GM12878 (cell line): Measurements from ENCODE around the gene SEC14L6. TPM values are rescaled to one million over a fixed set of nuclear protein-coding genes. Genes with fewer than 3 reads are reported as not detected.

Experiments used
- ATAC-seq: fragments of 200-7000 bp; cut with Tn5 transposase; 3 replicates; pipeline ENCODE4 v1.9.1; 2020; ENCODE audit warnings: mild to moderate bottlenecking, moderate library complexity
- BruUV-seq: library from RNA; stranded (reverse); fragments of 400-500 nt; replicated peaks from 2 replicates; lab custom pipeline; 2021; lab: Mats Ljungman, UMichigan
- CTCF ChIA-PET: fragments of 300-600 bp; sonication (Branson Sonifier 250); formaldehyde crosslinking; extraction: SDS; loops from one replicate; lab custom pipeline; 2021; ENCODE audit warnings: inconsistent platforms; lab: Yijun Ruan, JAX
- POLR2A ChIA-PET: fragments of 350-600 bp; formaldehyde crosslinking; extraction: SDS; loops from one replicate; lab custom pipeline; 2021; ENCODE audit warnings: inconsistent platforms; lab: Charles Lee
- RAD21 ChIA-PET: fragments of 300-600 bp; sonication (Branson Sonifier 250); formaldehyde crosslinking; loops from one replicate; lab custom pipeline; 2023; ENCODE audit warnings: antibody characterized with exemption; ENCODE audit not compliant: unreplicated experiment; lab: Charles Lee
- SMC1A ChIA-PET: fragments of 300-600 bp; sonication (Branson Sonifier 250); formaldehyde crosslinking; loops from one replicate; lab custom pipeline; 2023; ENCODE audit not compliant: unreplicated experiment, uncharacterized antibody; lab: Charles Lee
- DNase-seq: peaks from one replicate; pipeline ENCODE4 v3.0.0-alpha.2; 2011; ENCODE audit warnings: low read depth, low spot score
- FAIRE-seq: peaks from 3 replicates; lab custom pipeline; 2011; peaks lifted over from hg19 to GRCh38; lab: Jason Lieb, UNC
- H2AFZ ChIP-seq: 2 replicates; pipeline ENCODE4 v1.6.0; 2011; ENCODE audit warnings: low read depth, low read length, control low read depth; ENCODE audit not compliant: control insufficient read depth
- H3K27ac ChIP-seq: 2 replicates; pipeline ENCODE4 v1.5.1; 2011; ENCODE audit warnings: control low read depth; ENCODE audit not compliant: control insufficient read depth, insufficient read depth
- H3K27me3 ChIP-seq, 2 experiments: replicated peaks in 1 of 2; 2 replicates each; pipeline versions ENCODE4 v1.6.0 to v1.6.1; 2011; ENCODE audit warnings: low read length in 1 of 2; ENCODE audit not compliant: control insufficient read depth in 2 of 2, insufficient read depth in 2 of 2
- H3K36me3 ChIP-seq, 2 experiments: 2 replicates each; pipeline ENCODE4 v1.5.1; 2011; ENCODE audit warnings: low read length in 1 of 2; ENCODE audit not compliant: control insufficient read depth in 2 of 2, insufficient read depth in 2 of 2
- H3K4me1 ChIP-seq: 2 replicates; pipeline ENCODE4 v1.6.1; 2011; ENCODE audit warnings: mild to moderate bottlenecking, low read length, moderate library complexity, mixed read lengths; ENCODE audit not compliant: control insufficient read depth, insufficient read depth
- H3K4me2 ChIP-seq: 2 replicates; pipeline ENCODE4 v1.6.0; 2011; ENCODE audit warnings: control low read depth; ENCODE audit not compliant: control insufficient read depth, insufficient read depth
- H3K4me3 ChIP-seq: fragments of 200-600 bp; sonication (generic); 2 replicates; pipeline ENCODE4 v1.5.1; 2016
- H3K79me2 ChIP-seq: 2 replicates; pipeline ENCODE4 v1.6.0; 2011; ENCODE audit warnings: low read length; ENCODE audit not compliant: control insufficient read depth, insufficient read depth
- H3K9ac ChIP-seq: 2 replicates; pipeline ENCODE4 v1.8.0; 2011; ENCODE audit warnings: low read length, control low read depth, mixed read lengths; ENCODE audit not compliant: control insufficient read depth, insufficient read depth
- H3K9me3 ChIP-seq: replicated peaks from 3 replicates; pipeline ENCODE4 v1.5.1; 2011; ENCODE audit warnings: mild to moderate bottlenecking, low read length; ENCODE audit not compliant: control insufficient read depth, insufficient read depth
- H4K20me1 ChIP-seq: 2 replicates; pipeline ENCODE4 v1.6.0; 2011; ENCODE audit not compliant: control insufficient read depth, insufficient read depth
- BCL11A ChIP-seq: IDR thresholded peaks from 2 replicates; pipeline ENCODE4 v1.6.1; 2011; ENCODE audit warnings: low read depth, low read length
- MTA2 ChIP-seq: fragments of 450-650 bp; IDR thresholded peaks from 2 replicates; pipeline ENCODE4 v1.6.1; 2016; ENCODE audit warnings: low read depth, mild to moderate bottlenecking, moderate library complexity
- SIX5 ChIP-seq: IDR thresholded peaks from 2 replicates; pipeline ENCODE4 v1.6.1; 2011; ENCODE audit warnings: mild to moderate bottlenecking, low read depth, low read length, moderate library complexity; ENCODE audit not compliant: severe bottlenecking
- ZBTB4 ChIP-seq: fragments of 450-650 bp; formaldehyde crosslinking; IDR thresholded peaks from 2 replicates; pipeline ENCODE4 v1.4.0; 2022; ENCODE audit warnings: mild to moderate bottlenecking, moderate library complexity
- WGBS: methylation state at CpG from one replicate; pipeline ENCODE4 v1.1.6; 2016; ENCODE audit warnings: low lambda C conversion rate; ENCODE audit not compliant: insufficient replicate concordance, insufficient coverage; ENCODE audit errors: missing lambda C conversion rate; 5-methylcytosine and 5-hydroxymethylcytosine counted together
- in situ Hi-C: fragments of 300-500 bp; cut with MboI; formaldehyde crosslinking; loops from 9 replicates; pipeline ENCODE4 v1.14.3; 2018; ENCODE audit warnings: mixed read lengths
- intact Hi-C: fragments of 100-400 bp; cut with micrococcal nuclease; formaldehyde crosslinking; loops from one replicate; pipeline ENCODE4 v1.14.2; 2022; ENCODE audit not compliant: unreplicated experiment
- polyA plus RNA-seq, 11 experiments: library from polyadenylated mRNA; depleted of rRNA in 4 of 11; unstranded in 6 of 11; stranded (reverse) in 5 of 11; fragments of >200 nt; fragmentation: Nextera tagmentation in 4 of 11; fragmentation: Illumina TruSeq in 1 of 11; extraction: Ambion mirVana in 4 of 11; extraction: Trizol in 1 of 11; gene quantifications; 1 replicate in 1 of 11; 2 replicates in 10 of 11; pipeline versions ENCODE4 v1.2.1 to v1.2.3, GENCODE V29; 2011 to 2016; ENCODE audit warnings: inconsistent platforms in 2 of 11, missing spikeins in 2 of 11, low read depth in 1 of 11
- total RNA-seq, 4 experiments: library from RNA; depleted of rRNA in 3 of 4; stranded (reverse); fragments of >200 nt in 3 of 4; fragmentation: Illumina TruSeq in 1 of 4; extraction: Trizol in 1 of 4; gene quantifications; 2 replicates each; pipeline versions ENCODE4 v1.2.1 to v1.2.3, GENCODE V29; 2013 to 2021

The SEC14L6 gene
- total and polyA plus RNA-seq, 10 of the 15 experiments (the other 5 are each of a cell fraction or from before 2014, with no cell fraction given): not detected

DNA sequence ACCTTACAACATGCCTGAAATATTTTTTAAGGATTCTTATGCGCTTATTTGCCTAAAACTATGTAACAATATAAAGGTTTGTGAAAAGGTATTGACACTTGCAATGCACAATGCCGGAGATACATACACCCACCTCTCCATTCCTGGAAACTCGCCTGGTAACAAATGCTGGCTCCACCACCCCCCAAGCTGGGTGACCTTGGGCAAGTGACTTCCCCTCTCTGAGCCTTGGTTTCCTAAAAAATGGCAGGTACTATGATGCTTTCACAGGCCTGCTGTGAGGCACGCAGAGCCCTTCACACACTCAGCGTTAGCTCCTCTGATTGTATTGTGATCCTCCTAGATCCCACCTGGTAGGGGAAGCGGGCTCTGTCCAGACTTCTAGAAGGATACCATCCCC is 25.7 kb upstream of the SEC14L6 start:
- Histone ChIP-seq H4K20me1 (no peaks in the 10 kb centered on the region; the same call in 1 of the 2 replicates), H3K9ac (no peak overlapping the region), H3K79me2 (no peaks in the 10 kb centered on the region), H3K9me3 (no peaks in the 10 kb centered on the region), H3K27ac (no peak overlapping the region), H3K27me3 (no peaks in the 10 kb centered on the region), H3K36me3 (peaks cover 4 to 7% of the 10 kb centered on the region in 2 experiments), H2AFZ (no peak overlapping the region), H3K4me3 (no peak overlapping the region), H3K4me2 (no peak overlapping the region), H3K4me1 (no peaks in the 10 kb centered on the region)
- SMC1A ChIA-PET: no interaction called here
- FAIRE-seq (no peak), DNase-seq (no peak), ATAC-seq (no peak)
- POLR2A ChIA-PET: interaction anchor here (0.5 kb wide), 1 partner anchor 17 kb away, joined by 3 read pairs; no protein-coding TSS in a partner anchor
- CTCF ChIA-PET: interaction anchor here (0.7 kb wide), 1 partner anchor 82 kb away, joined by 3 read pairs; no protein-coding TSS in a partner anchor
- intact Hi-C loops: no loop called here
- no TSS peak for BruUV-seq
- in situ Hi-C loops: no loop called here
- TF ChIP-seq ZBTB4 (CRISPR knock-in tag): no peak
- no peak for TF ChIP-seq BCL11A
- TF ChIP-seq MTA2: no peak
- TF ChIP-seq SIX5: no peak
- whole genome bisulfite sequencing: 60% methylated on average over 6 of the region's 6 CpGs
- RAD21 ChIA-PET: no interaction called here
